Measurements from ENCODE around the gene OR56A1.

The OR56A1 gene

DNA sequence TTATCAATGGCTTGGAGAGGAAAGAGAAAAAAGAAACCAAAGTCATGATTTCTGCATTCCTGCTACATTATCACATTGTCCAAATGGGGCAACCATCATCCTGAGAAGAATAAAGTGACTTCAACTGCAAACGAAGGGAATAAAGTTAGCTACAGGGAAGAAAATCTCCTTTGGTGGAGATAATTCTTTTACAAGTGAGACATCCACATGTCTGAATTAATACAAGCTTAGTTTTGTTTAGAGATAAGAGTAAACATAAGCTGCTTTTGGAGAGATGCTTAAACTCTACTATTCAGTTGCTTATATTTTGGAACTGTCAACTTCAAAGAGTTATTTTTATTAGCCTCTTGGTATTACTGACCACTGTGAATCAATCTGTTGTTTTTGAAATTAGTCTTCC, 43.7 kb downstream of the OR56A1 start, which contains the start of gene OR52L1:
Gene OR52L1, minus strand, starts transcription at position 101 of the 400 bp plus-strand sequence. Its CDS starts 55 bp downstream, at position 46.
- no peak for DNase-seq

DNA sequence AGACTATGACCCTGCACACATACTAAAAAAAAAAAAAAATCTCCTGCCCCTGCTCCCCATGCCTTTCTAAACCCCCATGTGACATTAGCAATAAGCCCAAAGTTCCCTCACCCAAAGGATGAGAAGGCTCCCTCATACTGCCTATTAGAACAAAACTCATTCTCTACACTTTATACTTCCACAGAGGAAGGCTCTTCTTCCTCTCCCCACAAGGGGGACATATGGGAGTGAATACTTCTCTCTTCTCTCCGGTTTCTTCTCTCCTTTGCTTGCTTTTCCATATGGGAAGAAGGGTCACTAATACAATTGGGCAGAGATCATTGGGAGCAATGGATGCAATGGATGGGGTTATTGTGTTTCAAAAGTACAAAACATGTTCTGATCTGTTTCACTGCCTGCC, 47.1 kb downstream of the OR56A1 start:
- no peak for DNase-seq

DNA sequence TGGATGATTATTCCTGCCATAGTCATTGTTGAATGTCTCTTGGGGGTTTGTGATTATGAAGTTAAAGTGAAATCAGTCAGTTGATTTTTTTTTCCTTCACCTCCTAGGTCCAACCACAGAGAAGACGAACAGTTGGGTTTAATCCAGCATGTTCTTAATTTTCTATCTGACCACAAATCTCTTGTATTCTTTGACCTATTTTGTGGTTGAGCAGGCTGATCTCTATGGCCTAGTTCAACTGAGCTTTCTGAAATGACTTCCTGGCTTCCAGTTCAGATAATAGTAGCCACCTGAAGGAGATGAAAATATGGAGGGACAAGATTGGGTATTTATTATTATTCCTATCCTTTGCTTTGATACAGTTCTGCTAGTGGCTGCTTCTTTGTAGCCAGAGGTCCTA, 57.0 kb downstream of the OR56A1 start:
- DNase-seq, result no peak

All from CD4-positive, alpha-beta T cell treated with Interleukin-17A for 1 hour (primary cell).